ENCODE data around the gene ZSCAN21.
A peak's percentile ranks its signal among the peaks of the same experiment; 100 is the strongest.

Gene ZSCAN21

GRCh38 chr7:100079024-100079560, 29.5 kb downstream of the ZSCAN21 start:
- no peak for DNase-seq

GRCh38 chr7:100080907-100081534, 31.4 kb downstream of the ZSCAN21 start:
- no peak for DNase-seq

- peak; percentile 98 for DNase-seq
Measured at GRCh38 chr7:100081535-100082102, 32.0 kb downstream of the ZSCAN21 start, which contains the start of gene ZNF3. ZNF3 (minus strand) TSS chr7:100081723; CDS start chr7:100077357, 4,366 bp downstream.

- DNase-seq = no peak
Measured at GRCh38 chr7:100082978-100083377, 33.4 kb downstream of the ZSCAN21 start.

GRCh38 chr7:100085515-100085914, 35.9 kb downstream of the ZSCAN21 start:
- DNase-seq = no peak

GRCh38 chr7:100087055-100087750, 37.6 kb downstream of the ZSCAN21 start:
- DNase-seq = no peak

- no peak for DNase-seq
Measured at GRCh38 chr7:100088095-100088620, 38.6 kb downstream of the ZSCAN21 start.

- DNase-seq = peak; percentile 64
Measured at GRCh38 chr7:100088621-100089457, 39.3 kb downstream of the ZSCAN21 start, which contains the start of gene COPS6. COPS6 (plus strand) TSS chr7:100088969; CDS start chr7:100088991, 22 bp downstream.

GRCh38 chr7:100089458-100090196, 40.1 kb downstream of the ZSCAN21 start:
- no peak for DNase-seq

- no peak for DNase-seq
Measured at GRCh38 chr7:100090527-100091410, 41.2 kb downstream of the ZSCAN21 start.

- no peak for DNase-seq
Measured at GRCh38 chr7:100091411-100092181, 42.0 kb downstream of the ZSCAN21 start.

- DNase-seq = no peak
Measured at GRCh38 chr7:100093054-100093453, 43.5 kb downstream of the ZSCAN21 start.

GRCh38 chr7:100093498-100093897, 43.9 kb downstream of the ZSCAN21 start:
- no peak for DNase-seq

- DNase-seq = no peak
Measured at GRCh38 chr7:100093925-100094486, 44.4 kb downstream of the ZSCAN21 start.

- no peak for DNase-seq
Measured at GRCh38 chr7:100095289-100095688, 45.7 kb downstream of the ZSCAN21 start.

- no peak for DNase-seq
Measured at GRCh38 chr7:100095704-100096103, 46.1 kb downstream of the ZSCAN21 start.

- no peak for DNase-seq
Measured at GRCh38 chr7:100098913-100099312, 49.3 kb downstream of the ZSCAN21 start.

GRCh38 chr7:100099452-100099851, 49.9 kb downstream of the ZSCAN21 start:
- no peak for DNase-seq

GRCh38 chr7:100100420-100101015, 50.9 kb downstream of the ZSCAN21 start:
- peak; percentile 90 for DNase-seq
